HTERT RPE-1 (cell line): ENCODE data around the gene LHX4.

Source experiments
- in situ Hi-C: fragments of 300-500 bp; cut with MboI; formaldehyde crosslinking; loops from 4 replicates; pipeline ENCODE4 v1.14.3; 2020; ENCODE audit warnings: low sequenced_read_pairs

LHX4 gene

GRCh38 chr1:180256341-180257027, 26.4 kb downstream of the LHX4 start:
- in situ Hi-C loops = no loop called here

- in situ Hi-C loops = no loop called here
These were observed 26.9 kb downstream of the LHX4 start for GRCh38 chr1:180257028-180257386.

GRCh38 chr1:180257486-180257885, 27.4 kb downstream of the LHX4 start:
- in situ Hi-C loops = no loop called here

- in situ Hi-C loops = no loop called here
These were observed 28.2 kb downstream of the LHX4 start for GRCh38 chr1:180258290-180258689.

GRCh38 chr1:180258935-180259334, 28.9 kb downstream of the LHX4 start:
- in situ Hi-C loops = no loop called here

- in situ Hi-C loops = no loop called here
These were observed 29.6 kb downstream of the LHX4 start for GRCh38 chr1:180259431-180260338.

GRCh38 chr1:180260541-180260940, 30.5 kb downstream of the LHX4 start:
- in situ Hi-C loops = no loop called here

GRCh38 chr1:180261030-180261429, 31.0 kb downstream of the LHX4 start:
- in situ Hi-C loops = no loop called here

GRCh38 chr1:180261524-180262155, 31.6 kb downstream of the LHX4 start:
- in situ Hi-C loops = no loop called here

GRCh38 chr1:180262628-180263488, 32.8 kb downstream of the LHX4 start:
- in situ Hi-C loops = no loop called here

- in situ Hi-C loops = no loop called here
These were observed 34.5 kb downstream of the LHX4 start for GRCh38 chr1:180264595-180264994.

- in situ Hi-C loops = no loop called here
These were observed 35.1 kb downstream of the LHX4 start for GRCh38 chr1:180265201-180265600.

- in situ Hi-C loops = no loop called here
These were observed 35.8 kb downstream of the LHX4 start for GRCh38 chr1:180265871-180266270.

- in situ Hi-C loops = no loop called here
These were observed 36.5 kb downstream of the LHX4 start for GRCh38 chr1:180266275-180267210.

GRCh38 chr1:180267211-180267561, 37.1 kb downstream of the LHX4 start:
- in situ Hi-C loops = no loop called here

- in situ Hi-C loops = no loop called here
These were observed 37.9 kb downstream of the LHX4 start for GRCh38 chr1:180267761-180268555.

GRCh38 chr1:180268556-180269075, 38.6 kb downstream of the LHX4 start:
- in situ Hi-C loops = no loop called here

- in situ Hi-C loops = no loop called here
These were observed 39.8 kb downstream of the LHX4 start for GRCh38 chr1:180269645-180270529.
